Testis (tissue), 2 donors: ENCODE results near the gene MAN2C1.

Source experiments
- CTCF ChIP-seq, 3 experiments: fragments of 450-650 bp in 2 of 3; fragments of 200-600 bp in 1 of 3; sonication (generic) in 1 of 3; IDR thresholded peaks; one replicate each; pipeline ENCODE4 v1.5.1; 2016 to 2019; ENCODE audit warnings: antibody characterized with exemption in 3 of 3, mild to moderate bottlenecking in 2 of 3, moderate library complexity in 1 of 3
- POLR2A ChIP-seq: fragments of 450-650 bp; IDR thresholded peaks from one replicate; pipeline ENCODE4 v1.6.1; 2017; ENCODE audit warnings: antibody characterized with exemption, mild to moderate bottlenecking, moderate library complexity

- TF ChIP-seq POLR2A (no peak), CTCF (IDR thresholded peaks at IDR 0.05) (no peak)
Observed at GRCh38 chr15:75325922-75326321, 42.5 kb downstream of the MAN2C1 start.
